ENCODE results near the gene TDP2. TPM values are rescaled to one million over a fixed set of nuclear protein-coding genes. Genes with fewer than 3 reads are reported as not detected.

Gene TDP2
- total and polyA plus RNA-seq, 5 donors from 2014 or later, result 43.2 to 68.6 (median 56.9) TPM

GRCh38 chr6:24630856-24631505, 35.7 kb downstream of the TDP2 start:
- peaks cover 54% of the 10 kb centered on the region for H3K27me3 Mint-ChIP-seq
- no peak overlapping the region for H3K27ac Mint-ChIP-seq

GRCh38 chr6:24621626-24622289, 44.9 kb downstream of the TDP2 start:
- ATAC-seq (ENCODE audit: low read depth in 2 of 2), result no peak
- Histone ChIP-seq H3K36me3 (ENCODE audit: control insufficient read depth, insufficient read depth, low read length) (no peaks in the 10 kb centered on the region), H3K27ac (ENCODE audit: insufficient read depth, low read length, poor library complexity, severe bottlenecking) (no peak overlapping the region), H3K4me3 (ENCODE audit: low read depth, low read length) (no peak overlapping the region), H3K4me1 (ENCODE audit: control insufficient read depth, insufficient read depth, low read length, poor library complexity, severe bottlenecking) (no peaks in the 10 kb centered on the region), H3K27me3 (ENCODE audit: control insufficient read depth, insufficient read depth, low read length) (no peaks in the 10 kb centered on the region), H3K9me3 (ENCODE audit: control insufficient read depth in 2 of 2, low read length in 2 of 2) (peaks cover 0 to 2% of the 10 kb centered on the region in 2 experiments)
- Mint-ChIP-seq H3K27ac (no peak overlapping the region), H3K9me3 (peaks cover 0 to 1% (median 0%) of the 10 kb centered on the region in 7 donors), H3K27me3 (peaks cover 34% of the 10 kb centered on the region), H3K4me1 (no peaks in the 10 kb centered on the region), H3K36me3 (no peaks in the 10 kb centered on the region), H3K4me3 (no peak overlapping the region)
- no peak for DNase-seq

More at GRCh38 chr6:24630856-24631505, 35.7 kb downstream of the TDP2 start:
- Histone ChIP-seq H3K27ac (ENCODE audit: insufficient read depth, low read length, poor library complexity, severe bottlenecking) (no peak overlapping the region), H3K9me3 (ENCODE audit: control insufficient read depth in 2 of 2, low read length in 2 of 2) (no peaks in the 10 kb centered on the region), H3K4me1 (ENCODE audit: control insufficient read depth, insufficient read depth, low read length, poor library complexity, severe bottlenecking) (no peaks in the 10 kb centered on the region), H3K27me3 (ENCODE audit: control insufficient read depth, insufficient read depth, low read length) (peaks cover 32% of the 10 kb centered on the region), H3K4me3 (ENCODE audit: low read depth, low read length) (no peak overlapping the region), H3K36me3 (ENCODE audit: control insufficient read depth, insufficient read depth, low read length) (no peaks in the 10 kb centered on the region)
- ATAC-seq (ENCODE audit: low read depth in 2 of 2) (no peak), DNase-seq (no peak)
- Mint-ChIP-seq H3K36me3 (no peaks in the 10 kb centered on the region), H3K4me1 (no peaks in the 10 kb centered on the region), H3K4me3 (no peak overlapping the region), H3K9me3 (peaks cover 0 to 1% (median 0%) of the 10 kb centered on the region in 7 donors)

- Histone ChIP-seq H3K36me3 (ENCODE audit: control insufficient read depth, insufficient read depth, low read length) (no peaks in the 10 kb centered on the region), H3K4me3 (ENCODE audit: low read depth, low read length) (no peak overlapping the region), H3K9me3 (ENCODE audit: control insufficient read depth in 2 of 2, low read length in 2 of 2) (no peaks in the 10 kb centered on the region), H3K27me3 (ENCODE audit: control insufficient read depth, insufficient read depth, low read length) (peaks cover under 1% of the 10 kb centered on the region), H3K4me1 (ENCODE audit: control insufficient read depth, insufficient read depth, low read length, poor library complexity, severe bottlenecking) (no peaks in the 10 kb centered on the region), H3K27ac (ENCODE audit: insufficient read depth, low read length, poor library complexity, severe bottlenecking) (no peak overlapping the region)
- peaks cover 35% of the 10 kb centered on the region for H3K27me3 Mint-ChIP-seq
- no peaks in the 10 kb centered on the region for H3K4me1 Mint-ChIP-seq
- H3K4me3 Mint-ChIP-seq, result no peak overlapping the region
- no peaks in the 10 kb centered on the region for H3K36me3 Mint-ChIP-seq
- ATAC-seq (ENCODE audit: low read depth in 2 of 2), result no peak
- no peak overlapping the region for H3K27ac Mint-ChIP-seq
- H3K9me3 Mint-ChIP-seq, result peaks cover 0 to 2% (median 0%) of the 10 kb centered on the region in 7 donors
- DNase-seq, result no peak
These were observed 46.1 kb downstream of the TDP2 start for GRCh38 chr6:24620637-24621036.

- H3K27me3 ChIP-seq (ENCODE audit: control insufficient read depth, insufficient read depth, low read length), result peaks cover 8% of the 10 kb centered on the region
- H3K27ac ChIP-seq (ENCODE audit: insufficient read depth, low read length, poor library complexity, severe bottlenecking), result no peak overlapping the region
- H3K36me3 Mint-ChIP-seq, result no peaks in the 10 kb centered on the region
- H3K4me3 Mint-ChIP-seq, result no peak overlapping the region
- no peak for ATAC-seq (ENCODE audit: low read depth in 2 of 2)
- no peak overlapping the region for H3K27ac Mint-ChIP-seq
- H3K9me3 ChIP-seq (ENCODE audit: control insufficient read depth in 2 of 2, low read length in 2 of 2), result no peaks in the 10 kb centered on the region
- H3K4me1 ChIP-seq (ENCODE audit: control insufficient read depth, insufficient read depth, low read length, poor library complexity, severe bottlenecking), result no peaks in the 10 kb centered on the region
- H3K9me3 Mint-ChIP-seq, result peaks cover 0 to 3% (median 0%) of the 10 kb centered on the region in 7 donors
- H3K36me3 ChIP-seq (ENCODE audit: control insufficient read depth, insufficient read depth, low read length), result no peaks in the 10 kb centered on the region
- no peaks in the 10 kb centered on the region for H3K4me1 Mint-ChIP-seq
- H3K27me3 Mint-ChIP-seq, result peaks cover 40% of the 10 kb centered on the region
- no peak overlapping the region for H3K4me3 ChIP-seq (ENCODE audit: low read depth, low read length)
- no peak for DNase-seq
These were observed 47.0 kb downstream of the TDP2 start for GRCh38 chr6:24619661-24620060.

GRCh38 chr6:24614648-24615047, 52.1 kb downstream of the TDP2 start:
- DNase-seq (no peak), ATAC-seq (ENCODE audit: low read depth in 2 of 2) (no peak)
- H3K4me1 ChIP-seq (ENCODE audit: control insufficient read depth, insufficient read depth, low read length, poor library complexity, severe bottlenecking), result no peaks in the 10 kb centered on the region
- no peak overlapping the region for H3K27ac Mint-ChIP-seq
- H3K27me3 Mint-ChIP-seq, result peaks cover 38% of the 10 kb centered on the region
- H3K4me1 Mint-ChIP-seq, result no peaks in the 10 kb centered on the region
- no peak overlapping the region for H3K4me3 Mint-ChIP-seq
- H3K9me3 Mint-ChIP-seq, result peaks cover 0 to 1% (median 0%) of the 10 kb centered on the region in 7 donors
- no peaks in the 10 kb centered on the region for H3K9me3 ChIP-seq (ENCODE audit: control insufficient read depth in 2 of 2, low read length in 2 of 2)
- H3K27me3 ChIP-seq (ENCODE audit: control insufficient read depth, insufficient read depth, low read length), result peaks cover 10% of the 10 kb centered on the region
- no peak overlapping the region for H3K27ac ChIP-seq (ENCODE audit: insufficient read depth, low read length, poor library complexity, severe bottlenecking)
- H3K4me3 ChIP-seq (ENCODE audit: low read depth, low read length), result no peak overlapping the region
- no peaks in the 10 kb centered on the region for H3K36me3 Mint-ChIP-seq
- H3K36me3 ChIP-seq (ENCODE audit: control insufficient read depth, insufficient read depth, low read length), result no peaks in the 10 kb centered on the region

GRCh38 chr6:24614043-24614420, 52.7 kb downstream of the TDP2 start:
- peaks cover 0 to 1% (median 0%) of the 10 kb centered on the region in 7 donors for H3K9me3 Mint-ChIP-seq
- no peaks in the 10 kb centered on the region for H3K4me1 ChIP-seq (ENCODE audit: control insufficient read depth, insufficient read depth, low read length, poor library complexity, severe bottlenecking)
- no peaks in the 10 kb centered on the region for H3K4me1 Mint-ChIP-seq
- no peak overlapping the region for H3K27ac ChIP-seq (ENCODE audit: insufficient read depth, low read length, poor library complexity, severe bottlenecking)
- H3K27me3 Mint-ChIP-seq, result peaks cover 43% of the 10 kb centered on the region
- peaks cover 10% of the 10 kb centered on the region for H3K27me3 ChIP-seq (ENCODE audit: control insufficient read depth, insufficient read depth, low read length)
- H3K4me3 Mint-ChIP-seq, result no peak overlapping the region
- no peaks in the 10 kb centered on the region for H3K36me3 Mint-ChIP-seq
- no peaks in the 10 kb centered on the region for H3K9me3 ChIP-seq (ENCODE audit: control insufficient read depth in 2 of 2, low read length in 2 of 2)
- DNase-seq, result no peak
- no peak overlapping the region for H3K4me3 ChIP-seq (ENCODE audit: low read depth, low read length)
- H3K36me3 ChIP-seq (ENCODE audit: control insufficient read depth, insufficient read depth, low read length), result no peaks in the 10 kb centered on the region
- ATAC-seq (ENCODE audit: low read depth in 2 of 2), result no peak
- no peak overlapping the region for H3K27ac Mint-ChIP-seq

GRCh38 chr6:24613361-24614042, 53.2 kb downstream of the TDP2 start:
- no peaks in the 10 kb centered on the region for H3K36me3 Mint-ChIP-seq

More at GRCh38 chr6:24613361-24614042, 53.2 kb downstream of the TDP2 start:
- peaks cover 0 to 1% (median 0%) of the 10 kb centered on the region in 7 donors for H3K9me3 Mint-ChIP-seq
- no peak for ATAC-seq (ENCODE audit: low read depth in 2 of 2)
- H3K4me3 Mint-ChIP-seq, result no peak overlapping the region
- Histone ChIP-seq H3K36me3 (ENCODE audit: control insufficient read depth, insufficient read depth, low read length) (no peaks in the 10 kb centered on the region), H3K27ac (ENCODE audit: insufficient read depth, low read length, poor library complexity, severe bottlenecking) (no peak overlapping the region), H3K9me3 (ENCODE audit: control insufficient read depth in 2 of 2, low read length in 2 of 2) (no peaks in the 10 kb centered on the region), H3K27me3 (ENCODE audit: control insufficient read depth, insufficient read depth, low read length) (peaks cover 10% of the 10 kb centered on the region), H3K4me1 (ENCODE audit: control insufficient read depth, insufficient read depth, low read length, poor library complexity, severe bottlenecking) (no peaks in the 10 kb centered on the region), H3K4me3 (ENCODE audit: low read depth, low read length) (no peak overlapping the region)
- H3K4me1 Mint-ChIP-seq, result no peaks in the 10 kb centered on the region
- DNase-seq, result no peak
- H3K27me3 Mint-ChIP-seq, result peaks cover 43% of the 10 kb centered on the region
- H3K27ac Mint-ChIP-seq, result no peak overlapping the region
